T-helper 1 cell treated with Interleukin-12 subunit alpha and Interleukin-12 subunit beta and Interleukin-4 antibody, amounts not matched to agents 30 μg/mL and 1 μg/mL, for 36 hours (primary cell): ENCODE results near the gene SDHAF1.
A peak's percentile ranks its signal among the peaks of the same experiment; 100 is the strongest.
"Not testable (repeated sequence)": the region's sequence is repeated elsewhere in the genome, so short reads cannot be mapped to it uniquely, and the experiment has no call there.

Source experiments
- H3K27ac Mint-ChIP-seq: one replicate; pipeline ENCODE4 v1.8.0; 2021; ENCODE audit warnings: mild to moderate bottlenecking, mixed read lengths
- H3K27me3 Mint-ChIP-seq: one replicate; pipeline ENCODE4 v1.8.0; 2021; ENCODE audit warnings: low read depth, mixed read lengths
- H3K36me3 Mint-ChIP-seq: one replicate; pipeline ENCODE4 v1.8.0; 2021; ENCODE audit warnings: low read depth, mixed read lengths
- H3K4me1 Mint-ChIP-seq: one replicate; pipeline ENCODE4 v1.8.0; 2021; ENCODE audit warnings: low read depth, mixed read lengths
- H3K4me3 Mint-ChIP-seq: one replicate; pipeline ENCODE4 v1.8.0; 2021; ENCODE audit warnings: mild to moderate bottlenecking, moderate library complexity, mixed read lengths
- H3K9me3 Mint-ChIP-seq: one replicate; pipeline ENCODE4 v1.8.0; 2021; ENCODE audit warnings: mixed read lengths

The SDHAF1 gene, protein sequence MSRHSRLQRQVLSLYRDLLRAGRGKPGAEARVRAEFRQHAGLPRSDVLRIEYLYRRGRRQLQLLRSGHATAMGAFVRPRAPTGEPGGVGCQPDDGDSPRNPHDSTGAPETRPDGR

GRCh38 chr19:35995048-35995993, at the start of gene SDHAF1:
TSS of gene SDHAF1 (plus strand) at chr19:35995188. CDS start at chr19:35995275, 87 bp downstream.
- Mint-ChIP-seq H3K36me3 (peaks cover 7% of the 10 kb centered on the region), H3K27me3 (no peaks in the 10 kb centered on the region), H3K9me3 (no peaks in the 10 kb centered on the region), H3K27ac (peak within 1 kb of the TSS; percentile 96), H3K4me3 (peak within 1 kb of the TSS; percentile 96), H3K4me1 (peaks cover 20% of the 10 kb centered on the region)

DNA sequence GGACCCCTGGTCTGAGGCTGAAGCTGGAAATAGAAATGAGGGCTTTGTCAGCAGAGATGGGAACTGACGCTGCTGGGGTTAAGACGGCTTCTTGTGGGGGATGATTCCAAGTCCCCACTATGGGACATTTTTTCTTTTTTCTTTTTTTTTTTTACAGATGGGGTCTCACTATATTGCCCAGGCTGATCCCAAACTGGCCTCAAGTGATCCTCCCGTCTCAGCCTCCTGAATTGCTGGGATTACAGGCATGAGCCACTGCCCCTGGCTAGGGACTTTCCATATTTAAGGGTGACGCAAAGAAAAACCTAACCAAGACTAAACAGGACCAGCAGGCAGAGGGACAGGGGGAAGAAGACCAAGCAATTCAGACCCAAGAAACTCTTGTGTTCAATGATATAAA, 48.8 kb upstream of the SDHAF1 start:
- peaks cover 17% of the 10 kb centered on the region for H3K4me1 Mint-ChIP-seq
- no peaks in the 10 kb centered on the region for H3K27me3 Mint-ChIP-seq
- no peak overlapping the region for H3K4me3 Mint-ChIP-seq
- peaks cover 9% of the 10 kb centered on the region for H3K36me3 Mint-ChIP-seq
- H3K9me3 Mint-ChIP-seq, result no peaks in the 10 kb centered on the region
- peak overlapping the region; percentile 23 for H3K27ac Mint-ChIP-seq

DNA sequence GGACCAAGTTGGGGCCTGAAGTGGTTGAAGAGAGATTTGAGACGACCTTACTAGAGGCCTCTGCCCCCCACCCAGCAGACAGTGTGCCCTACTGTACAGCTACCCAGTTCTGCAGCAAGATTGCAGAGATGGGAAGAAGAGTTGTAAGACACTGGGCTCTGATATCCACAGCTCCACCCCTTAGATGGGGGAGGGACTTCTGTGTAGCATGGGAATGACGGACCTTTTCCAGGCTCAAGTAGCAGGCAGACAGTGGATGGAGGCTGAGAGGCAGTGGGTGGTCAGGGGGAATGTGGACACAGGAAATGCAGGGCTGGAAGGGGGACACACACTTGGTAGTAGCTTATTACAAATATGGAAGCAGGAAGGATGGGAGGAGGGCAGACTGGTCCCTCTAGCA, 45.9 kb upstream of the SDHAF1 start:
- H3K4me3 Mint-ChIP-seq, result no peak overlapping the region
- H3K27me3 Mint-ChIP-seq, result no peaks in the 10 kb centered on the region
- H3K36me3 Mint-ChIP-seq, result peaks cover 5% of the 10 kb centered on the region
- H3K4me1 Mint-ChIP-seq, result peaks cover 33% of the 10 kb centered on the region
- peak overlapping the region; percentile 31 for H3K27ac Mint-ChIP-seq
- H3K9me3 Mint-ChIP-seq, result no peaks in the 10 kb centered on the region

DNA sequence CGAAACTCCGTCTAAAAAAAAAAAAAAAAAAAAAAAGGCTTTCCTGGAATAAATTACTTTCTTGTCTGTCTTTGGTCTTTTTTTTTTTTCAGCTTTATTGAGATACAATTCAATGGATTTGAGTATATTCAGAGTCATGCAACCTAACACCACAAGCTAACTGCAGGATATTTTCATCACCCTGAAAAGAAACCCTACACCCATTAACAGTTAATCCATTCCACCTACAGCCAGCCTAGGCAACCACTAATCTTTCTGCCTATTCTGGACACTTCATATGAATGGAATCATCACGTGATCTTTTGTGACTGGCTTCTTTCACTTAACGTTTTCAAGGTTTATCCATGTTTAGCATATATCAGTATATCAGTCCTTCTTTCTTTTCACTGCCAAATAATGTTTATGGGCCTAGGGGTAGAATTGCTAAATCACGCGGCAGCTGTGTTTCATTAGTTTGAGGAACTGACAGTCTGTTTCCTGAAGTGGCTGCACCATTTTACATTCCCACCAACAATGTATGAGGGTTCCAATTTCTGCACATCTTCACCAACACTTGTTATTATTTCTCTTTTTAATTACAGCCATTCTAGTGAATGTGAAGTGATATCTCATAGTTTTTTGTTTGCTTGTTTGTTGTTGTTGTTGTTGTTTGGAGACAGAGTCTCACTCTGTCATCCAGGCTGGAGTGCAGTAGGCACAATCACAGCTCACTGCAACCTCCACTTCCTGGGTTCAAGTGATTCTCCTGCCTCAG, 38.9 kb upstream of the SDHAF1 start:
- Mint-ChIP-seq H3K4me3 (no peak overlapping the region), H3K27me3 (peaks cover 13% of the 10 kb centered on the region), H3K9me3 (peaks cover 5% of the 10 kb centered on the region), H3K27ac (no peak overlapping the region), H3K4me1 (peaks cover 32% of the 10 kb centered on the region), H3K36me3 (peaks cover 3% of the 10 kb centered on the region)

DNA sequence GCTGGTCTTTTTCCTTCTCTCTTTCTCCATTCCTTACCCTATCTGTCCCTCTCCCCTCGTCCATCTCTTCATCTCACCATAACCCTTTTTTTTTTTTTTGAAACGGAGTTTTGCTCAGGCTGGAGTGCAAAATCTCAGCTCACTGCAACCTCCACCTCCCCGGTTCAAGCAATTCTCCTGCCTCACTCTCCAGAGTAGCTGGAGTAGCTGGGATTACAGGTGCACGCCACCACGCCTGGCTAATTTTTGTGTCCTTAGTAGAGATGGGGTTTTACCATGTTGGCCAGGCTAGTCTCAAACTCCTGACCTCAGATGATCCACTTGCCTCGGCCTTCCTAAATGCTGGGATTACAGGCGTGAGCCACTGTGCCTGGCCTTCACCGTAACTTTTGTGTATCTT, 37.6 kb upstream of the SDHAF1 start:
- H3K36me3 Mint-ChIP-seq, H3K4me3 Mint-ChIP-seq, H3K9me3 Mint-ChIP-seq: not testable (repeated sequence)
- H3K27me3 Mint-ChIP-seq, result peaks cover 17% of the 10 kb centered on the region
- H3K4me1 Mint-ChIP-seq, result peaks cover 30% of the 10 kb centered on the region
- H3K27ac Mint-ChIP-seq, result peak overlapping the region; percentile 23

GRCh38 chr19:35958660-35959039, 36.3 kb upstream of the SDHAF1 start:
- H3K36me3 Mint-ChIP-seq, result peaks cover 3% of the 10 kb centered on the region
- peaks cover 17% of the 10 kb centered on the region for H3K27me3 Mint-ChIP-seq
- H3K4me3 Mint-ChIP-seq, result peak overlapping the region; percentile 76
- H3K4me1 Mint-ChIP-seq, result peaks cover 22% of the 10 kb centered on the region
- peak overlapping the region; percentile 65 for H3K27ac Mint-ChIP-seq
- peaks cover 5% of the 10 kb centered on the region for H3K9me3 Mint-ChIP-seq

DNA sequence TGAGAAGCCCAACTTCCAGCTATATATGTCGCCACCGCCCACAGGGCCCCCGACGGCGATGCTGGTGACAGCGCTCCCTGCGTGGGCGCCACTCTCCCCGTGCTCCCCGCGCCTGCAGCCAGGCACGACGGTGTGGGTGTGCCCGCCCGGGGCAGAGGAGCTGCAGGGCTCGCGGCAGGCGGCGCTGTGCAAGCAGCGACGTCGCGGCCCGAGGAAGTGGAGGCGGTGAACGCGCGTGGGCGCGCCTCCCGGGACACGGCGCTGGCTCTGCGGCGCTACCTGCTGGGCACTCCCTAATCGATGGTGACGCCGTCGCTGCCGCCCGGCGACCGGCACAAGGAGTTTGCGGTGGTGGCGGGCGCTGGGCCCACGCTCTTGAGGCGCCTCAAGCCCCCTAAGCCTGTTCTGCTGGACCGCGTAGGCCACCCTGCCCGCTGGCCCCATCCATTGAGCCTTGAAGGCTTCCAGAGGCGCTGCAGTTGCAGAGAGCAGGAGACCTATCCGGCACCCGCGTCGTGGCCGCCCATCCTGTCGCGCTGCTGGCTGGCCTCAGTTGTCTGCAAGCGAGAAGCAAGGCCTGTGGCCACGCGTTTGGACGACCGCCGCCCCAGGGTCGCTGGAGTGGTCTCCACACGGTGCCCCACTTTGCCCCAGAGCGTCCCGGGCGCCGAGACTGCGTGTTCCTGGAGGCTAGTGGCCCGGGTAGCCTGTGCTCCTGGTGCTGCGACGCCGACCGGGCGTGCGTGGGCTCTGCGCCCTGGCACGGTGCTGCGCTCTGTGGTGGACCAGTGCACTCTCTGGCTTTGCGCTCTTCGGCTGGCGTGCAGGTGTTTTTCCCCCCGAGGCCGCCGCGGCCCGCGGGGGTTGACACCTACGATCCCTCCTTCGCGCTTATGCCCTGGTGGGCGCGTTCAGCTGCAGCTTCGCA, 35.7 kb upstream of the SDHAF1 start:
- H3K4me3 Mint-ChIP-seq, result peak overlapping the region; percentile 25

DNA sequence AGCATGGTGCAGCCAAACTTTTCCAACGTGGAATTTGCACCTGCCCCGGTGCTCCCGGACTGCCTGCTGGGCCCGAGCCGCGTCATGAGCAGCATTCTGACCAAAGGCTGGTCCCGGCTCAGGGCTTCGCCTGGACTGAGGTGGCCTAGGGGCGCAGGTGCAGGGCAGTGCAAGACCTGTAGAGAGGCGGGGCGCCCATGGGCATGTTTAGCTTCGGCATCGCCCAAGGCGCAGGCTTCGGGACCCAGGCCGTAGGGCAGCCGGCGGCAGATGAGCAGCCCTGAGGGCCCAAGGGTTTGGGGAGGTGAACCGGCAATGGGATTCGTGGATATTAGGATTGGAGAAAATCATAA, 35.0 kb upstream of the SDHAF1 start:
- Mint-ChIP-seq H3K9me3 (peaks cover 5% of the 10 kb centered on the region), H3K27me3 (peaks cover 17% of the 10 kb centered on the region), H3K36me3 (peaks cover 3% of the 10 kb centered on the region), H3K27ac (no peak overlapping the region), H3K4me1 (peaks cover 16% of the 10 kb centered on the region), H3K4me3 (no peak overlapping the region)

More for the DNA sequence above, 35.7 kb upstream of the SDHAF1 start:
- Mint-ChIP-seq H3K4me1 (peaks cover 17% of the 10 kb centered on the region), H3K27ac (no peak overlapping the region), H3K36me3 (peaks cover 3% of the 10 kb centered on the region), H3K27me3 (peaks cover 17% of the 10 kb centered on the region), H3K9me3 (peaks cover 5% of the 10 kb centered on the region)

- Mint-ChIP-seq H3K4me1 (peaks cover 13% of the 10 kb centered on the region), H3K4me3 (peak overlapping the region; percentile 35), H3K27me3 (peaks cover 17% of the 10 kb centered on the region), H3K36me3 (peaks cover 3% of the 10 kb centered on the region), H3K27ac (no peak overlapping the region), H3K9me3 (peaks cover 5% of the 10 kb centered on the region)
These were observed 34.5 kb upstream of the SDHAF1 start for GRCh38 chr19:35960432-35960972.

DNA sequence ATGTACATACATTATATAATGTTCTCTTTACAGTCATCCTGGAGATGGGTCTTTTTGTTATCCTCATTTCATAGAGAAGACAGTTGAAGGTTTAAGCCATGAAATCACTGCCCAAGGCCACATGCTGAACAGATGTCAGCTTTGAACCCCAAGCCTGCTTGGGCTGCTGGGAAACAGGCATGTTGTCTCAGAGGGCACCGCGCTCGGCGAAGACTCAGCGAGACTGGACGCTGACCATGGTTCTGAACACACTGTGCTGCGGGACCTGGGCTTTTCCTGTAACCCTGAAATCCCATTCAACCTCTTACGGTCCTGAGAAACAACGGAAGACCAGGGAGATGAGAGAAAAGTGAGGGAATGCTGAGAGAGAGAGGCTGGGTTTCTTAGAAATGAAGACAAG, 31.5 kb upstream of the SDHAF1 start:
- H3K9me3 Mint-ChIP-seq, result no peaks in the 10 kb centered on the region
- peaks cover 11% of the 10 kb centered on the region for H3K4me1 Mint-ChIP-seq
- H3K36me3 Mint-ChIP-seq, result no peaks in the 10 kb centered on the region
- no peak overlapping the region for H3K4me3 Mint-ChIP-seq
- no peak overlapping the region for H3K27ac Mint-ChIP-seq
- H3K27me3 Mint-ChIP-seq, result peaks cover 12% of the 10 kb centered on the region

- H3K4me3 Mint-ChIP-seq, result no peak overlapping the region
- no peak overlapping the region for H3K27ac Mint-ChIP-seq
- peaks cover 10% of the 10 kb centered on the region for H3K4me1 Mint-ChIP-seq
- peaks cover 2% of the 10 kb centered on the region for H3K27me3 Mint-ChIP-seq
- H3K9me3 Mint-ChIP-seq, result no peaks in the 10 kb centered on the region
- no peaks in the 10 kb centered on the region for H3K36me3 Mint-ChIP-seq
These were observed 28.2 kb upstream of the SDHAF1 start for GRCh38 chr19:35966771-35967170.

DNA sequence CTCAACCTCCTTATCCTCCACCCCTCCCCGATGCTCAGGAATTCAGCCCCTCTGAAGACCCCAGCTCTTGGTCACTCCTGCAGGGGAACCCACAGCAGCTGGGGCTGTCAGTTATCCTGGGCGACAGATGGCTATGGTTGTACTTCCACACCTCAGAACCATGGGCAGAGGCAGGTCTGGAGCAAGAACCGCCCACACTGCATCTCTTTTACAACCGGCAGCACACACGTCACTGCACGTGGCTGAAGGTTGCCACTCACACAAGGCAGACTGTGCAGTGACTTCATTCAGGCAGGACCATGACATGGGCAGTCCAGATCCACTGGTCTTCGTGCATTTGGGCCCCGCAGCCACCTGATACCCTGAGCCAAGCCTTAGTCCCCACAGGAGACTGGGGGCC, 21.5 kb upstream of the SDHAF1 start:
- Mint-ChIP-seq H3K4me3 (no peak overlapping the region), H3K4me1 (peaks cover 7% of the 10 kb centered on the region), H3K27ac (no peak overlapping the region), H3K27me3 (peaks cover 5% of the 10 kb centered on the region), H3K9me3 (no peaks in the 10 kb centered on the region), H3K36me3 (no peaks in the 10 kb centered on the region)

- Mint-ChIP-seq H3K4me3 (no peak overlapping the region), H3K9me3 (no peaks in the 10 kb centered on the region), H3K27me3 (peaks cover 11% of the 10 kb centered on the region), H3K36me3 (no peaks in the 10 kb centered on the region), H3K4me1 (no peaks in the 10 kb centered on the region), H3K27ac (no peak overlapping the region)
These were observed 19.3 kb upstream of the SDHAF1 start for GRCh38 chr19:35975608-35976214.
